ENCODE results near the gene AKAP10.

The AKAP10 gene

DNA sequence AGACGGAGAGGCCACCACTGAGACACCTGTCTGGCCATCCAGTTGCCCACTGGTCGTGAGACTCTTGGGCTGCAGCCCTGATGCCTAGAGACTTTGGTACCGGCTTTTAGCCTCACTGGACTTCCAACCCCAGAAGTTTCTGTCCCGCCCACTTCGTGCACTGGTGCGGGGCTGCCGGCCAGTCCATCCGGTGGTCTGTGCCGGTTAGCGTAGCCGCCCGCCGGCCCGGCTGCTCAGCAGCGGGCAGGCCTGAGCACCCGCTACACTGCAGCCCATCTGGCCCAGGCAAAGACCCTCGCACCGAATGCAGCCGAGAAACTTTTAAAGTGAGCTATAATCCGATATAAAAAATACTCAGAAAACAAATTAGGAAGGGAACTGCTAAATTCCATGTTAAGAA lies 30.7 kb downstream of the AKAP10 start:
- Histone ChIP-seq H3K36me3 (ENCODE audit: insufficient read depth, low read length) (peaks cover 63% of the 10 kb centered on the region), H4K20me1 (ENCODE audit: insufficient read depth, low read length) (no peaks in the 10 kb centered on the region; the same call in 1 of the 2 replicates), H3K79me2 (ENCODE audit: insufficient read depth, low read length) (peaks cover 28% of the 10 kb centered on the region)

GRCh38 chr17:19945009-19945626 lies 32.5 kb downstream of the AKAP10 start:
- Histone ChIP-seq H2AFZ (ENCODE audit: low read length) (no peak overlapping the region), H3K9me2 (ENCODE audit: low read depth, low read length) (no peaks in the 10 kb centered on the region), H4K20me1 (ENCODE audit: insufficient read depth, low read length) (no peaks in the 10 kb centered on the region; the same call in 1 of the 2 replicates), H3F3A (ENCODE audit: insufficient read depth, low read length) (no peaks in the 10 kb centered on the region), H3K27me3 (ENCODE audit: insufficient read depth, low read length) (no peaks in the 10 kb centered on the region), H3K4me2 (ENCODE audit: low read length) (no peak overlapping the region), H3K4me3 (ENCODE audit: low read depth, low read length, poor library complexity, severe bottlenecking) (no peak overlapping the region), H3K9ac (ENCODE audit: low read length) (no peak overlapping the region), H3K9me3 (ENCODE audit: low read length) (no peaks in the 10 kb centered on the region), H3K79me2 (ENCODE audit: insufficient read depth, low read length) (peaks cover 28% of the 10 kb centered on the region), H3K27ac (ENCODE audit: low read depth, low read length, poor library complexity, severe bottlenecking) (no peak overlapping the region), H3K4me1 (ENCODE audit: insufficient read depth, low read length, severe bottlenecking) (no peaks in the 10 kb centered on the region), H3K36me3 (ENCODE audit: insufficient read depth, low read length) (peaks cover 79% of the 10 kb centered on the region)
- TF ChIP-seq EZH2 (IDR thresholded peaks at IDR 0.05; ENCODE audit: borderline replicate concordance, low read length) (no peak), CTCF (IDR thresholded peaks at IDR 0.05; ENCODE audit: low read length) (no peak)

More for the DNA sequence above, 30.7 kb downstream of the AKAP10 start:
- H3K9ac ChIP-seq (ENCODE audit: low read length): no peak overlapping the region
- TF ChIP-seq CTCF (IDR thresholded peaks at IDR 0.05; ENCODE audit: low read length) (no peak), EZH2 (IDR thresholded peaks at IDR 0.05; ENCODE audit: borderline replicate concordance, low read length) (no peak)
- no peak overlapping the region for H3K4me3 ChIP-seq (ENCODE audit: low read depth, low read length, poor library complexity, severe bottlenecking)
- H3F3A ChIP-seq (ENCODE audit: insufficient read depth, low read length): no peaks in the 10 kb centered on the region
- H3K9me2 ChIP-seq (ENCODE audit: low read depth, low read length): no peaks in the 10 kb centered on the region
- no peak overlapping the region for H3K4me2 ChIP-seq (ENCODE audit: low read length)
- H3K27me3 ChIP-seq (ENCODE audit: insufficient read depth, low read length): no peaks in the 10 kb centered on the region
- H3K9me3 ChIP-seq (ENCODE audit: low read length): no peaks in the 10 kb centered on the region
- H3K4me1 ChIP-seq (ENCODE audit: insufficient read depth, low read length, severe bottlenecking): no peaks in the 10 kb centered on the region
- H2AFZ ChIP-seq (ENCODE audit: low read length): no peak overlapping the region
- no peak overlapping the region for H3K27ac ChIP-seq (ENCODE audit: low read depth, low read length, poor library complexity, severe bottlenecking)

- Histone ChIP-seq H3K4me2 (ENCODE audit: low read length) (no peak overlapping the region), H2AFZ (ENCODE audit: low read length) (no peak overlapping the region), H3K9me2 (ENCODE audit: low read depth, low read length) (no peaks in the 10 kb centered on the region), H3F3A (ENCODE audit: insufficient read depth, low read length) (no peaks in the 10 kb centered on the region), H3K9me3 (ENCODE audit: low read length) (no peaks in the 10 kb centered on the region), H3K27ac (ENCODE audit: low read depth, low read length, poor library complexity, severe bottlenecking) (no peak overlapping the region), H3K27me3 (ENCODE audit: insufficient read depth, low read length) (no peaks in the 10 kb centered on the region), H3K4me3 (ENCODE audit: low read depth, low read length, poor library complexity, severe bottlenecking) (no peak overlapping the region), H3K36me3 (ENCODE audit: insufficient read depth, low read length) (peaks cover 92% of the 10 kb centered on the region), H4K20me1 (ENCODE audit: insufficient read depth, low read length) (no peaks in the 10 kb centered on the region; the same call in 1 of the 2 replicates), H3K79me2 (ENCODE audit: insufficient read depth, low read length) (peaks cover 17% of the 10 kb centered on the region; the same call in 1 of the 2 replicates), H3K4me1 (ENCODE audit: insufficient read depth, low read length, severe bottlenecking) (no peaks in the 10 kb centered on the region), H3K9ac (ENCODE audit: low read length) (no peak overlapping the region)
- no peak for TF ChIP-seq CTCF (IDR thresholded peaks at IDR 0.05; ENCODE audit: low read length)
- no peak for TF ChIP-seq EZH2 (IDR thresholded peaks at IDR 0.05; ENCODE audit: borderline replicate concordance, low read length)
Measured at GRCh38 chr17:19943599-19943998, 34.0 kb downstream of the AKAP10 start.

Measured in OCI-LY1 (cell line).